ENCODE data around the gene JADE1.

DNA sequence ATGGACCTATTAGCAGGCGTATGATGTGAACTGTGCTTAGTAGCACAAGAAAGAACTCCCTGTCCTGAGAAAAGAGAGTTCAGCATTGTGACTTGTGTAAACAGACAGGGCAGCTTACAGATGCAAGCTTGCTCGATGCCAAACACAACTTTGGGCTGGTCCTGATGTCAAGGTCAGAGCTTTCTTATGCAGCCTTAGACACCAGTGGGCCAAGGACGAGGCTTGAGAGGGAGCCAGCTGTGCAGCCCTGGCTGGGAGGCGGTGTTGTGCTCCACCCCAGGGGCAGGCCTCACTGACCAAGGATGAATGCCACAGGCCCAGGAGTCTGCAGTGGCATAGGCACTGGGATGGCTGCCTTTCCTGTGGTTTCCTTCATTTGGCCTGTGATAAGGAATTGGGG lies 35.4 kb downstream of the JADE1 start:
- TF ChIP-seq EZH2phosphoT487 (IDR thresholded peaks at IDR 0.05; ENCODE audit: insufficient read depth, low read depth): no peak
- no peak for TF ChIP-seq EZH2 (IDR thresholded peaks at IDR 0.05; ENCODE audit: insufficient read depth, poor library complexity, severe bottlenecking)
